Mucosa of descending colon (tissue), 3 donors: ENCODE results near the gene MEGF8. TPM values are rescaled to one million over a fixed set of nuclear protein-coding genes. Genes with fewer than 3 reads are reported as not detected.
"Not testable (repeated sequence)": the region's sequence is repeated elsewhere in the genome, so short reads cannot be mapped to it uniquely, and the experiment has no call there.

Experiments used
- ATAC-seq: fragments of 200-7000 bp; cut with Tn5 transposase; one replicate; pipeline ENCODE4 v1.9.1; 2020; ENCODE audit warnings: mild to moderate bottlenecking, moderate library complexity
- DNase-seq, 3 donors: peaks; one replicate each; pipeline ENCODE4 v3.0.0-alpha.2; 2020
- H3K36me3 ChIP-seq: fragments of 200-600 bp; one replicate; pipeline ENCODE4 v1.8.0; 2021; ENCODE audit warnings: low read depth, mild to moderate bottlenecking
- H3K4me1 ChIP-seq: fragments of 200-600 bp; one replicate; pipeline ENCODE4 v1.8.0; 2021; ENCODE audit warnings: low read depth, mild to moderate bottlenecking
- H3K4me3 ChIP-seq: fragments of 200-600 bp; one replicate; pipeline ENCODE4 v1.8.0; 2021; ENCODE audit warnings: mild to moderate bottlenecking
- H3K9me3 ChIP-seq: fragments of 200-600 bp; one replicate; pipeline ENCODE4 v1.8.0; 2021; ENCODE audit warnings: mild to moderate bottlenecking
- intact Hi-C, 2 donors: fragments of 100-400 bp; cut with DNase I in 1 of 2; cut with micrococcal nuclease in 1 of 2; formaldehyde crosslinking; loops; one replicate each; pipeline versions ENCODE4 v1.11.0 to v1.11.1; 2022; cut with DNase I, micrococcal nuclease
- total RNA-seq, 3 donors: library from RNA; stranded (reverse); fragmentation: NEBNext Ultra II Directional in 2 of 3; extraction: Animal tissue kit (Norgen Biotek cat#: 25700) in 2 of 3; gene quantifications; one replicate each; pipeline versions ENCODE4 v1.2.1 to v1.2.4, GENCODE V29; 2021 to 2023
- TF ChIP-seq, protein P1 (sequence below): fragments of 200-600 bp; IDR thresholded peaks from one replicate; pipeline ENCODE4 v1.8.0; 2022; ENCODE audit warnings: antibody characterized with exemption, mild to moderate bottlenecking
- donor health status: DM: no; HTN: no; CAD: no; lungs with moderate emphysema.
- donor health status: DM: no; HTN: no; CAD: no.
- donor health status: DM: no; HTN: yes; CAD: no.

The MEGF8 gene
- total RNA-seq, 3 donors from 2014 or later: 17.6 to 27.0 (median 23.9) TPM

DNA sequence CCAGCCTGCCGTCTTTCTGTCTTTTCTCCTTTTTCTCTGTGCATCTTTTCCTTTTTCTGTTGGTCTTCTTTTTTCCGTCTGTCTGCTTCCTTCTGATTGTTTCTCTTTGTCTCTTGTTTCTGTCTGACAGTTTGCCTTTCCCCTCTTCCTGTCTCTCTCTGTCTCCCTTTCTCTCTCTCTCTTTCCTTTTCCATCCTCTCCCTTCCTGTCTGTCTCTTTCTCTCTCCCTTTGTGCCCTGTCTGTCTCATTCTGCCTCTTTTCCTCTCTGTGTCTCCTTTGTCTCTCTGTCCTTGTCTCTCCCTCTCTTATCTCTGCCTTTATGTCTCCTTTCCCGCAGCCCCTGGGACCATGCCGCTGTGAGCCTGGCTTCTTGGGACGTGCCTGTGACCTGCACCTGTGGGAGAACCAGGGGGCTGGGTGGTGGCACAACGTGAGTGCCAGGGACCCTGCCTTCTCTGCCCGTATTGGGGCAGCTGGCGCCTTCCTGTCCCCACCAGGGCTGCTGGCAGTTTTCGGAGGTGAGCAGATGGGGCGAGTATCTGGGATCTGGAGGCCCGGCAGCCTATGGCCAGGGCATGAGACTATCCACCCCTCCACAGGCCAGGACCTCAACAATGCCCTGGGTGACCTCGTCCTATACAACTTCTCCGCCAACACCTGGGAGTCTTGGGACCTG lies 9.4 kb downstream of the MEGF8 start:
- ATAC-seq (no peak), DNase-seq (no peak)
- H3K4me3 ChIP-seq: no peak overlapping the region
- H3K4me1 ChIP-seq: no peaks in the 10 kb centered on the region
- TF ChIP-seq, protein P1, sequence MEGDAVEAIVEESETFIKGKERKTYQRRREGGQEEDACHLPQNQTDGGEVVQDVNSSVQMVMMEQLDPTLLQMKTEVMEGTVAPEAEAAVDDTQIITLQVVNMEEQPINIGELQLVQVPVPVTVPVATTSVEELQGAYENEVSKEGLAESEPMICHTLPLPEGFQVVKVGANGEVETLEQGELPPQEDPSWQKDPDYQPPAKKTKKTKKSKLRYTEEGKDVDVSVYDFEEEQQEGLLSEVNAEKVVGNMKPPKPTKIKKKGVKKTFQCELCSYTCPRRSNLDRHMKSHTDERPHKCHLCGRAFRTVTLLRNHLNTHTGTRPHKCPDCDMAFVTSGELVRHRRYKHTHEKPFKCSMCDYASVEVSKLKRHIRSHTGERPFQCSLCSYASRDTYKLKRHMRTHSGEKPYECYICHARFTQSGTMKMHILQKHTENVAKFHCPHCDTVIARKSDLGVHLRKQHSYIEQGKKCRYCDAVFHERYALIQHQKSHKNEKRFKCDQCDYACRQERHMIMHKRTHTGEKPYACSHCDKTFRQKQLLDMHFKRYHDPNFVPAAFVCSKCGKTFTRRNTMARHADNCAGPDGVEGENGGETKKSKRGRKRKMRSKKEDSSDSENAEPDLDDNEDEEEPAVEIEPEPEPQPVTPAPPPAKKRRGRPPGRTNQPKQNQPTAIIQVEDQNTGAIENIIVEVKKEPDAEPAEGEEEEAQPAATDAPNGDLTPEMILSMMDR: no peak
- intact Hi-C loops: no loop called here
- H3K9me3 ChIP-seq: no peaks in the 10 kb centered on the region
- H3K36me3 ChIP-seq: no peaks in the 10 kb centered on the region

DNA sequence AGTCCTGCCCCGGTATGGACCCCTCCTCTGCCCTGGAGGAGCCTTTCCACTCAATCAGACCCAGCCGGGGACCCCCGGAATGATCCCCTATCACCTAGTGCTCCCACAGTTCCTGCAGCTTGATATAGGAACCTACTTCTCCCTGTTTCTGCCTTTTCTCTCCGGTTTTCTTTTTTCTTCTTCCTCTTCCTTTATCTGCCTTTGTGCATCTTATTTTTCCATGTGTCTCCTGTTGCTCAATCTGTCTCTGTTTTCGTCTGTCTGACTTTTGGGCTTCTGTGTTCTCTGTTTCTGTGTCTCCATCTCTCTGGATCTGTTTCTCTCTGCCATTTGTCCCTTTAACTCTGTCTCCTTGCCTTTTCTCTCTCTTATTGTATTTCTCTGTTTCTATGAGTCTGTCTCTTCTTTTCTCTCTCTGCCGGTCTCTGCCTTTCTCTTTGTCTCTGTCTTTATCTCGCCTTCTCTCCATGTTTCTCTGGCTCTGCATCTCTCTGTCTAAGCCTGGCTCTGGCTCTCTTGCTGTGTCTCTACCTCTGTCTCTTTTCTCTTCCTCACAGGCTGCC lies 10.0 kb downstream of the MEGF8 start:
- no peaks in the 10 kb centered on the region for H3K9me3 ChIP-seq
- no peaks in the 10 kb centered on the region for H3K36me3 ChIP-seq
- TF ChIP-seq, protein P1: no peak
- H3K4me3 ChIP-seq: no peak overlapping the region
- H3K4me1 ChIP-seq: no peaks in the 10 kb centered on the region
- ATAC-seq (no peak), DNase-seq (no peak)
- intact Hi-C loops: no loop called here

DNA sequence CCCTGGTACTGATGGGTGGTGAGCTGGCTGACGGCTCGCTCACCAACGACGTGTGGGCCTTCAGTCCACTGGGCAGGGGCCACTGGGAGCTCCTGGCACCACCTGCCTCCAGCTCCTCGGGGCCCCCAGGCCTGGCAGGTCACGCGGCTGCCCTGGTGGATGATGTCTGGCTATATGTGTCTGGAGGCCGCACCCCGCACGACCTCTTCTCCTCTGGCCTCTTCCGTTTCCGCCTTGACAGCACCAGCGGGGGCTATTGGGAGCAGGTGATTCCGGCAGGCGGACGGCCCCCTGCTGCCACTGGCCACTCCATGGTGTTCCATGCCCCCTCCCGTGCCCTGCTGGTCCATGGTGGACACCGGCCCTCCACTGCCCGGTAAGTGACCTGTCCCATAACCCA lies 10.5 kb downstream of the MEGF8 start:
- no peak for ATAC-seq
- Histone ChIP-seq H3K9me3 (no peaks in the 10 kb centered on the region), H3K4me3 (no peak overlapping the region), H3K36me3 (no peaks in the 10 kb centered on the region), H3K4me1 (no peaks in the 10 kb centered on the region)
- DNase-seq: no peak
- TF ChIP-seq, protein P1: no peak
- intact Hi-C loops: no loop called here

DNA sequence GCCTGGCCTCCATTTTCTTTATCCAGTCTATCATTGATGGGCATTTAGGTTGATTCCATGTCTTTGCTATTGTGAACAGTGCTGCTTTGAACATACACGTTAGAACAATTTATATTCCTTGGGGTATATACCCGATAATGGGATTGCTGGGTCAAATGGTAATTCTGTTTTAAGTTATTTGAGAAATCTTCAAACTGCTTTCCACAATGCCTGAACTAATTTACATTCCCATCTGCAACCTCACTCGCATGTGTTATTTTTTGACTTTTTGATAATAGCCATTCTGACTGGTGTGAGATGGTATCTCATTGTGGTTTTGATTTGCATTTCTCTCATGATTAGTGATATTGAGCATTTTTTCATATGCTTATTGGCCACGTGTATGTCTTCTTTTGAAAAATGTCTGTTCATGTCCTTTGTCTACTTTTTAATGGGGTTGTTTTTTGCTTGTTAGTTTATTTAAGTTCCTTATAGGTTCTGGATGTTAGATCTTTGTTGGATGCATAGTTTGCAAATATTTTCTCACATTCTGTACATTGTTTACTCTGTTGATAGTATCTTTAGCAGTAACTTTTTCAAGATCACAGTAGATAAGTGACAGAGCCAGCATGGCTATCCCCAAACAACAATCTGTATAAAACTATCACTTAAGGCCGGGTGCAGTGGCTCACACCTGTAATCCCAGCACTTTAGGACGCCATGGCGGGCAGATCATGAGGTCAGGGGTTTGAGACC lies 13.9 kb downstream of the MEGF8 start:
- H3K4me3 ChIP-seq, ATAC-seq, intact Hi-C loops, H3K4me1 ChIP-seq, H3K36me3 ChIP-seq, H3K9me3 ChIP-seq, DNase-seq: not testable (repeated sequence)

DNA sequence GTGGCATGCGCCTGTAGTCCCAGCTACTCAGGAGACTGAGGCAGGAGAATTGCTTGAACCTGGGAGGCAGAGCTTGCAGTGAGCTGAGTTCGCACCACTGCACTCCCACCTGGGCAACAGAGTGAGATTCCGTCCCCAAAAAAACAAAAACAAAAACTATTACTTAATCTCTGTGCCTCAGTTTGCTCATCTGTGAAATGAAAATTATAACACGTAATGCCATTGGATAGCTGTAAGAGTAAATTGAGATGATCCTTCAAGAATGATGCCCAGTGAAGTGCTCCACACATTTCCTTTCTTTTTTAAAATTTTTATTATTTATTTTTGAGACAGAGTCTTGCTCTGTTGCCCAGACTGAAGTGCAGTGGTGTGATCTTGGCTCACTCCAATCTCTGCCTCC lies 14.5 kb downstream of the MEGF8 start:
- H3K9me3 ChIP-seq, H3K36me3 ChIP-seq, H3K4me3 ChIP-seq, ATAC-seq, H3K4me1 ChIP-seq, intact Hi-C loops, DNase-seq: not testable (repeated sequence)

DNA sequence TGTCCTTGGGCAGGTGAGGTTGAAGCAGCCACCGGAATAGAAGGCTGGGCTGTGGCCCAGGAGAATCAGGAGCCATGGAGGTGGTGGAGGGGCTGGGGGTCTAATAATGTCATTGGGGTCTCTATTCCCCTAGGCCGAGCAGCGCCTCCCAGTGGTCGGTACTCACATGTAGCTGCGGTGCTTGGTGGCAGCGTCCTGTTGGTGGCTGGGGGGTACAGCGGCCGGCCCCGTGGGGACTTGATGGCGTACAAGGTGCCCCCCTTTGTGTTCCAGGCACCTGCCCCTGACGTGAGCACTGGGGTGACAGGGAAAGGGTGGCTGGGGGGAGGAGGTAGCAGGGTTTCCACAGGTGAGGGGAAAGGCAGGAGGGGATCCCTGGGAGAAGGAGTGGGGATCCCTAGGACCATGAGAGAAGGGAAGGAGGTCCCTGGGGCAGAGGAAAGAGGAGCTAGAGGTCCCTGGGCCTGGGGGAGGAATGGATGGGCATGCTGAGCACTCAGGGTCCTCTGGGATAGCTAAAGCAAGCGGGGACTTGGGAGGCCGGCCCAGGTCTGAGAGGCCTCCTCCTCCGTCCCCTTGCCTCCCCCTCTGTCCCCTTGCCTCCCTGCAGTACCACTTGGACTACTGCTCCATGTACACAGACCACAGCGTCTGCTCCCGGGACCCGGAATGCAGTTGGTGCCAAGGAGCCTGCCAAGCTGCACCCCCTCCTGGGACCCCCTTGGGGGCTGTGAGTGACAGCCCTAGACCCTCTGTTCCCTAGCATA lies 18.1 kb downstream of the MEGF8 start:
- ATAC-seq: no peak

More for the DNA sequence above, 18.1 kb downstream of the MEGF8 start:
- H3K9me3 ChIP-seq: no peaks in the 10 kb centered on the region
- no peak overlapping the region for H3K4me3 ChIP-seq
- DNase-seq: no peak
- H3K36me3 ChIP-seq: no peaks in the 10 kb centered on the region
- intact Hi-C loops: no loop called here
- TF ChIP-seq, protein P1: no peak
- H3K4me1 ChIP-seq: no peaks in the 10 kb centered on the region
